ENCODE data around the gene SAMD11.

The SAMD11 gene

DNA sequence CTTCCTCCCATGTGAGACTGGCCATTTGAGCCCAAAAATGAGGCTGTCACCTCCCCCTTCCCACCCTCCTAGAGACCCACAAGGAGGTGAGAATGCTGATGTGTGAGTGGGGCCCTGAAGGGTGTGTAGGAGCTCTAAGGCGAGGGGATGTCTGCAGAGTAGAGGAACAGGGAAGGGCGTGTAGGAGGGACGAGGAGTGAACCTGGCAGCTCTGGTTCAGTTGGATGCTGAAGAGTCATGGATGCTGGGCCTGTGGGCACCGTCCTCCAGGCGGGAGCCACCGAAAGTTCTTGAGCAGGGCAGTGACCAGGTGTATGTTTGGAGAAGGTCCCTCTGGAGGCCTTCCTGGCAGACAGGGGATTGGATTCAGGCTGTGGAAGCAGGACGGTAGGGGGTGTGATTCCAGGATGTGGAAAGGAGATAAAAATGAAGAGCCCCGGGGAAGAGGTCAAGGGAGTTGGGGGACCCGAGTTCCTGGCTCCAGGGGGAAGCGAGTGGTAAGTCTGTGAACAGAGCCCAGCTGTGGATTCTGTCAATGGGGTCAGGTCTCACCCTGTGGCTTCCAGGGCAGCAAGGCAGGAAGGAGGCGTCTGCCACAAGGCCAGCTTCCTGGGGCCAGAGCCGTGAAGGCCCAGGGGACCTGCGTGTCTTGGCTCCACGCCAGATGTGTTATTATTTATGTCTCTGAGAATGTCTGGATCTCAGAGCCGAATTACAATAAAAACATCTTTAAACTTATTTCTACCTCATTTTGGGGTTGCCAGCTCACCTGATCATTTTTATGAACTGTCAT, 7.9 kb downstream of the SAMD11 start:
- no peak for DNase-seq (ENCODE audit: low read depth, low spot score)

DNA sequence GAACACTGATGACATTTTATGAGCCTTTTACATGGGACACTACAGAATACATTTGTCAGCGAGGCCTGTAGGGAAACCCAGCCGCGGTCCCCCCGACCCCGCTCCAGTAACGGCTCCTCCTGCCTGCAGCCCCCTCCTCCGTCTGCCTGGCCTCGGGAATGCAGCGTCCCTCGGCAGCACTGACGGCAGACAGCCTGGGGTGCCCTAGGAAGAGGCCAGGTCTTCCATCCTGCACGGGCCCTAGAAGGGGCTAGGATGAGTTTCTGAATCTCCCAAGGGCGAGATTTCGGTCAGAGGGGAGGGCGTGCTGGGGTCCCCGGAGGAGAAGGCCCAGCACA, 8.4 kb downstream of the SAMD11 start:
- DNase-seq (ENCODE audit: low read depth, low spot score), result no peak

DNA sequence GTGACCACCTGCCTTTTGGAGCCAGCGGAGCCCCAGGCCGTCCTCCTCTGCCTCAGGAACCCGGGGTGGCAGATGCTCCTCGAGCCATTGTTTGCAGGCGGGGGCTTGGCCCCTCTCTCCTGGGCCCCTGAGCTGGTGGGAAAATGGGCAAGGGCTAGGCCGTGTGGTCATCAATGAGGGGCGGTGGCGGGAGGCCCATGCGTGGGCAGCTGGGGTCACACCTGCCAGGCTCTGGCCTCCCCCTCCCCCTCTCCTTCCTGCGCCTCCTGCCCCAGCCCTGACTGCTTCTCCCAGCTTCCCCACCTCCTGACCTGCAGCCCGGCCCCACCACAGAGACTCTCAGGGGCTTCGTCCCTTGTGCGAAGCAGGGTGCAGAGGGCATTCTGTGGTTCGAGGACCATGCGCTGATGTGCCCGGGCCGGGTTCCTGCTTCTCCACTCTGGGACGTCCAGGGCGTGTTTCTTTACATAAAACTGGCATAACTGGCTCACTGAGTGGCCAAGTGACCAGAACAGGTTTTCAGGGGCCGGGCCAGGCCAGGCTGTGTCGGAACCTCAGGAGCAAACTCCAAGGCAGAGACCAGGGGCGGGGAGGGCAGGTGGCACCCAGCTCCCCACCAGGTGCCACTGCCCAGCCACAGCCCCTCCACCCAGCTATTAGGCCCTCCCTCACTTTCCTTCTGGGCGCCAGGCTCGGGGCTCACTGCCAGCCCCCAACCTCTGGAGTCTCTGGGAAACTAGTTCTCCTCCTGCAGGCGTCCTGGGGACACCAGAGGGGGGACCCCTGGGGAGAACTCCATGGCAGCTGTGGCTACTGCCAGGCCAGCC, 9.3 kb downstream of the SAMD11 start:
- no peak for DNase-seq (ENCODE audit: low read depth, low spot score)

DNA sequence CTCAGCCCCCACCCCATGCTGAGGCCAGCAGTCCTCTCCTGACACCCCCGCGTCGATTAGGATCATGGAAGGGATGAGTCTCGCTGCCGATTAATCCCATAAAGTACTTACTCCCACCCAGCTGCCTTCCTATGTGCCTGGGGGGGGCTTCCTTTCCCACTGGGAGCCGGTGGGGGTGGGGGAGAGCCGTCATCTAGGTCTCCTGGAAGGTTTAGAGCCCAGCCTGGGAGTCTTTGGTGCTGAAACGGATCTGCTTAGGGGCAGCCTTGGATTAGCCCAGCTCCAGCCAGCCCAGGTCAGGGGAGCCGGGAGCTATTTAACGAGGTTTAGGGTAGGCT, 9.8 kb downstream of the SAMD11 start:
- no peak for DNase-seq (ENCODE audit: low read depth, low spot score)

DNA sequence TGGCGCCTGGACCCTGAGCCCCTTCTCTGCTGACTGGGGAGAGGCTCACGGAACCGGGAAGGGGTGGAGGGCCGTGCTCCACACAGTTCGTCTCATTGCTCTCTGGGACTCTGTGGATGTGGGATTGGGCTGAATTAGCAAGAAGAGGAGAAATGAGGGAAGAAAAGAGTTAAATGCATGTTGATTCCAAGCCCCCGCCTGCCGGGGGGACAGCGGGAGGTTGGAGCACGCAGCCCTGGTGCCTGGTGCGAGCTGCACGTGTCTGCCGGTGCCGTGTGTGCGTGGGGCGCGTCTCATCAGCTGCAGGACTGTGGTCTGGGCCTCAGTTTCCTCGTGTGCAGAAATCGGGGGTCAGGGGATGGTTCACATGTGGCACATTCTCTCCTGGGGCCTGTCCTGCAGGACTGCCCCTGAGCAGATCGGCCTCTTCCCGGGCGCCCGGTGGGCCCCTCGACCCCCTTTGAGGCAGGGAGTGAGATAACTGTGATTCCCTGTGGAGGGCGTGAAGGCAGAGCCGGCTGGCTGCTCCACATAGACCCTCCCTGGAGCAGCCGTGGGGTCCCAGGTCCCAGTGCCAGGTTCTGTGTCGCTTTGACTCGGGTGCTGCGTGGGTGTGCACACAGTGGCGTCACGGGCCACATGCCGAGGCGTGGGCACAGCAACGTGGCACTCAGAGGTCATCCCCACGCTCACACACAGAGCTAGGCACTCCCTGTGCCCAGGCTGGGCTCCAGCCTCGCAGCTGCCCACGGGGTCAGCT, 11.4 kb downstream of the SAMD11 start:
- DNase-seq (ENCODE audit: low read depth, low spot score), result no peak

DNA sequence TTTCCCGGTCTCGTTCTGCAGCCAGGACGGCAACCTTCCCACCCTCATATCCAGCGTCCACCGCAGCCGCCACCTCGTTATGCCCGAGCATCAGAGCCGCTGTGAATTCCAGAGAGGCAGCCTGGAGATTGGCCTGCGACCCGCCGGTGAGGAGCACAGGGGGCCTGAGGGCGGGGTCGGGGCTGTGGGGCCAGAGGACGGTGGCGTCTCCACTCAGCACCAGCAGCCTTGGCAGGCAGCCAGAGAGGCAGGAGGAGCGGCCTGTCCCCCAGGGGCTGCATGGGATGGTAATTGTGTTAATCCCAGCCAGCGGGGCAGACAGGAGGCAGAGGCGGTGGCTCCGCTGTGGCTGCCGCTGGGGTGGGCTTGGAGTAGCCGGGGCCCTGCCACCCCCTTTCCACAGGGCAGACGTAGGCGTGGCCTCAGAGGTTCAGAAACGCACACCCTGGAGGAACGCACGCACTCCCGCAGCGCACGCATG, 12.1 kb downstream of the SAMD11 start:
- DNase-seq (ENCODE audit: low read depth, low spot score), result no peak

DNA sequence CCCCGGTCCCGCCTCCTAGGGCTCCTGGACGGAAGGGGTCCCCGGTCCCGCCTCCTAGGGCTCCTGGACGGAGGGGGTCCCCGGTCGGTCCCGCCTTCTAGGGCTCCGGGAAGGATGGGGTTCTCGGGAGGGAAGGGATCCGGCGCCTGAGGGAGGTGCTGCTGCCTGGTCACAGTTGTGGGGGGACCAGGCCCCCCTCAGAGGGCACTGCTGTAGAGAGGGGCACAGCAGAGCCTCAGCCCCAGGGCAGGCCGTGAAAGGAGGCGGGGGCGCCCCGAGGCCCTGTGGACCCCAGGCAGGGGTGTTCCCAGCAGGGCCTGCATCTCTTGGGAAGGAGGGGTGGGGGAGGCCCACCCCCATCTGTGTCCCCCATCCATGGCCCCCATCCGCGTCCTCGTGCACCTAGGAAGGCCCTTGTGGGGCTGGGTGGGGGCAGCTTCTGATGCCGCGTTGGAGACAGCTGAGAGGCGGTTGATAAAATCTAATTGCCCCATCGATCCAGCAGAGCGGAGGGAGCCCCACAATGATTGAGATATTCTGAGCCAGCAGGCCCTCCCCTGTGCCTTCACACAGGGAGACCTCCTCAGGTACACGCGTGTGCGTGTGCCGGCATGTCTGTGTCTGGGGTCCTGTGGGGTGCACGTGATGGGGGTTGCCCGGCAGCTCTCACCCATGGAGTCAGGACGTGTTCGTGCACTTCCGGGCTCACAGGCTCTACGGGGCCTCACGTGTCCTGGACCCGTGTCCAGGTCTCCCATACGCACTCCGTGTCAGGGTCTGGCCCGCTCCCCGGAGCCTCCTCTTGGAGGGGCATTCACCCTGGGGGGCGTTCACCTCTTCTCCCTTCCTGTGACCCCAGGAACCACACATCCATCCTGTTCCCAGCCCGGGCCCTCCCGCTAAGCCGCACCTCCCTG, 12.9 kb downstream of the SAMD11 start:
- DNase-seq (ENCODE audit: low read depth, low spot score), result no peak

DNA sequence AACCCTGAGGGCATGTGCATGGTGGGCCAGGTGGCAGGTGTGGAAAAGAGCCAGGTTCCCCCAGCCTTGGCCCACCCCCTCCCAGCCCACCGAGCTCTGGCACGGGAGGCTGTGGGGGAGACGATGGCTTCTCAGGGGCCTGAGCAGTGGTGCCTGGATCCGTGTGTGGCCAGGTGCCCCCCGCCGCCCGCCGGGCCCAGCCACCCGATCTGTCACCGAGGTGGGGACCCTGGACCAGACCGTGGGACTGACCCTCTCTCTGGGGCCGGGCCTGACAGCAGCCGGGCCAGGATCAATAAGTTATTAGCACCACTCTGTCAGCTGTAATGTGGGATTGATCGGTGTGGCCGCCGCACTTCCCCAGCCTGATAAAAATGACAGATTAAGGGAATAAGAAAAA, 13.8 kb downstream of the SAMD11 start:
- DNase-seq (ENCODE audit: low read depth, low spot score), result no peak

DNA sequence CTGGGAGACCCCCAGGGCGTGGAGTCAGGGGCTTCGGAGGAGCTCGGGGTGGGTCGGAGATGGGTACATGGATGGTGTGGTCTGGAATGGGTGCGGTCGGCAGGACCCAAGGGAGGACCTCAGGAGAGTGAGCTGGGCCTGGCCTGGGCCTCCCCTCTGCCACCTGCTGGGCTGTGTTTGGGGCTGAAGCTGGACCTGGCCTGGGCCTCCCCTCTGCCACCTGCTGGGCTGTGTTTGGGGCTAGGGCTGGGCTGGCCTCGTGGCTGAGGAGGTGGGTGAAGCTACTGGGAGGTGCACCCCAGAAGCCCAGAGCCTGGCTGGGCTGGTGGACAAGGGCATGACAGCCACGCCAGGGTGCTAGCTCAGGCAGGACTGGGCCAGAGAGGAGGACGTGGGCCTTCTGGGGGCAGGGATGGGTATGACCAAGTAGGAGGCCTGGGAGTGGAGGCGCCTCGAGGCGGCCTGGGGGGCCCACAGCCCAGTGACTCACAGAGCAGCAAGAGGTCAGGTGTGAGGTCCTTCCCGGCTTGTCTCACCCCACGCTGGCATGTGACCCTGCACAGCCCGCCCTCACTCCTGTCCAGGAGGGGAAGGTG, 14.5 kb downstream of the SAMD11 start:
- DNase-seq (ENCODE audit: low read depth, low spot score), result no peak

DNA sequence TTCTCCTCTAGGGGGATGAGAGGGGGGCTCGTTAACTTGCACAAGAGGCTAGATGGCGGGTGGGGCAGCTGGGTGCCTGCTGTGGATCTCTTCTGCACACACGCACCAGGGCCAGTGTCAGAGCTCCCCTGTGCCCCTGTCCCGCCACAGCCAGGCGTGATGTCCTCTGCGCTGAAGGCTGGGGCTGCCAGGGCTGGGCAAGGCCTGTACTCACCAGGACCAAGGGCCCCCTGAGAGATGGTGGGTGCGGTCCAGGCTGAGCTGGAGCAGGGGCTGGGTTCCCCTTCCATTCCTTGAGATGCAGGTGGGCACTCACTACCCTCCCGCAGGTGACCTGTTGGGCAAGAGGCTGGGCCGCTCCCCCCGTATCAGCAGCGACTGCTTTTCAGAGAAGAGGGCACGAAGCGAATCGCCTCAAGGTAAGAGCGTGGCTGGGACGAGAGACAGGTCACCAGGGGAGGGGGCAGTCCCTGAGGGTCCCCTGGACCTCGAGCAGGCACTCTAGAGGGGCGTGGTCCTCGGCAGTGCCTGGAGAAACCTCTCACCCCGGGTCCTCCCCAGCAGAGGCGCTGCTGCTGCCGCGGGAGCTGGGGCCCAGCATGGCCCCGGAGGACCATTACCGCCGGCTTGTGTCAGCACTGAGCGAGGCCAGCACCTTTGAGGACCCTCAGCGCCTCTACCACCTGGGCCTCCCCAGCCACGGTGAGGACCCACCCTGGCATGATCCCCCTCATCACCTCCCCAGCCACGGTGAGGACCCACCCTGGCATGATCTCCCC, 15.2 kb downstream of the SAMD11 start:
- DNase-seq (ENCODE audit: low read depth, low spot score), result no peak

DNA sequence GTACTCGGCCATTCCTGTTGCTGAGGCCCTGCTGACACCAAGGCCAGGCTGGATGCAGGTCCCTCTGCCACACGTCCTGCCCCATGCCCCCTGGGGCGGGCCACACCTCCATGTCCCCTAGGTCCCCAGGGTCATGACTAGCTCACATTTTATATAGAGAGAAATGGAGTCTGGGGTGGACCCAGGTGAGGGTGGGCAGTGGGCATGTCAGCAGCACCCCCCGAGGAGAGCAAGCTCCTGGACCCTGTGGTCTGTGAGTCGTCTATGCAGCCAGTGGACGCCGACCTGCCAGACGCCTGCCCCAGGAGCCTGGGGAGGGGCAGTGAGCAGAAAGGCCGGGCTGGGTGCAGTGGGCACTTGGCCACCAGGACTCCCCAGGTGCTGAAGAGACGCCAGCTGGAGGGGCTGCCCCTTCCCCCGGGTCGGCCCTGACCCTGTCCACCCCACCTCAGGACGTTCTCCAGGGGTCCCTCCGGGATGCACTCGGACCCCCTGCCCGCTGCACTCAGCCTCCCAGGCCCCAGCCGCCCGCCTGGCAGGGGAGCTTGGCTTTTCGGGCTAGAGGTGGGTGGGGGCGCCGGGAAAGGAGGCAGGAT, 15.9 kb downstream of the SAMD11 start:
- DNase-seq (ENCODE audit: low read depth, low spot score), result no peak

DNA sequence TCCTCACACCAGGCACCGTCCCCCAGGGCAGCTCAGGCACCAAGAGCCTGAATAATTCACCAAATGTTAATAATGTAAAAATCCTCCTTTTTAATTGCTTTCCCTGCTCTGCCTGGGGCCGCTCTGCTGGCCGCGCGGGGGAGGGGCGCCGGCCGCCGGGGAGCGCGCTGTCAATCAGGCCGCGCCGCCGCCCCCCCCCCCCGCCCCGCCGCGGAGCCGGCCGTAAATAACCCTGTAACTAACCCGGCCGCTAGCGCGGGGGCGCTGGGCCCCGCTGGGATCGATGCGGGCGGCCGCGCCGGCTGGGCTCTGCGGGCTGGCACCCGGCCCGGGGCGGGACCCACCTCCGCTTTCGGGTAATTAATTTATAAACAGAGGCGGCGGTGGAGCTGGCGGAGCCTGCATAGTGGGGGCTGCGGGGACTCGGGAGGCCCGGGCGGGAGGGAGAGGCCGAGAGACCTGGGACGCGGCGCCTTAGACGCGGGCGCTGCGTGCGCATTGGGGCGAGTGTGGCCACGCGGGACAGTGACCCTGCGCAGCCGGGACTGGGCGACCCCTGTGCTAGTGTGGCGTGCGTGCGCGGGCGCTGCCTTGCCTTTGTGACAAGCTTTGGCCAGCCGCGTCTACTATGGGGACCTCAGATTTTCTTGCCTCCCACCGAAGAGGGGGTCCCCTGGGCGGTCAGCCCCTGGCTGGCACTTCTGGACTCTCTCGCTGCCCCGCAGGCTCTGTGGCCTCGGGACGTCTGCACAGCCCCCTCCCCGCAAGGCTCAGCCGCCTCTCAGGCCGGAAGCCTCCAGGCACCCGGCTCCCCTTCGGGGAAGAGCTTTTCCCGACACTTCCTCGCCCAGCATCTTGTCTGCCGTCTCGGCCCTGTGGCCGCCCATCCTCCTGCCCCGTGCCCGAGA, 16.6 kb downstream of the SAMD11 start:
- no peak for DNase-seq (ENCODE audit: low read depth, low spot score)

DNA sequence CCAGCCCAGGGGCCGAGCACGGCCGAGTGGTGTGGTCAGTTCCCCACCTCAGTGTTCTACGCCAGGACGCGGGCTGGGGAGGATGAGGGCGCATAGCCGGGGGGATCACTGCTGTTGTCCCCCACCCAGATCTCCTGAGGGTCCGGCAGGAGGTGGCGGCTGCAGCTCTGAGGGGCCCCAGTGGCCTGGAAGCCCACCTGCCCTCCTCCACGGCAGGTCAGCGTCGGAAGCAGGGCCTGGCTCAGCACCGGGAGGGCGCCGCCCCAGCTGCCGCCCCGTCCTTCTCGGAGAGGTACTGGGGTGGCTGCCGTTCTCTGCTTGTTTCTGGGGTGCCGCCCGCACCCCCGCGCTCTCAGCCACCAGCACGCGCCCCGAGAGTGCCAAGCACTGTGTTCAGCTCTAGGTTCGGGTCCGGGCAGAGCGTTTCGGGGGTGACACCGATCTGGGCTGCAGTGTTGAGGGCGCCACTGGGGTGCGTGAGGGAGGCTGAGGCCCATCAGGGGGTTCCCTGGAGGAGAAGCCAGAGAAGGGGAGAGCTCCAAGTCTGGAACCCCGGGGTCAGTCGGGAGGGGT, 17.4 kb downstream of the SAMD11 start:
- DNase-seq (ENCODE audit: low read depth, low spot score), result no peak

DNA sequence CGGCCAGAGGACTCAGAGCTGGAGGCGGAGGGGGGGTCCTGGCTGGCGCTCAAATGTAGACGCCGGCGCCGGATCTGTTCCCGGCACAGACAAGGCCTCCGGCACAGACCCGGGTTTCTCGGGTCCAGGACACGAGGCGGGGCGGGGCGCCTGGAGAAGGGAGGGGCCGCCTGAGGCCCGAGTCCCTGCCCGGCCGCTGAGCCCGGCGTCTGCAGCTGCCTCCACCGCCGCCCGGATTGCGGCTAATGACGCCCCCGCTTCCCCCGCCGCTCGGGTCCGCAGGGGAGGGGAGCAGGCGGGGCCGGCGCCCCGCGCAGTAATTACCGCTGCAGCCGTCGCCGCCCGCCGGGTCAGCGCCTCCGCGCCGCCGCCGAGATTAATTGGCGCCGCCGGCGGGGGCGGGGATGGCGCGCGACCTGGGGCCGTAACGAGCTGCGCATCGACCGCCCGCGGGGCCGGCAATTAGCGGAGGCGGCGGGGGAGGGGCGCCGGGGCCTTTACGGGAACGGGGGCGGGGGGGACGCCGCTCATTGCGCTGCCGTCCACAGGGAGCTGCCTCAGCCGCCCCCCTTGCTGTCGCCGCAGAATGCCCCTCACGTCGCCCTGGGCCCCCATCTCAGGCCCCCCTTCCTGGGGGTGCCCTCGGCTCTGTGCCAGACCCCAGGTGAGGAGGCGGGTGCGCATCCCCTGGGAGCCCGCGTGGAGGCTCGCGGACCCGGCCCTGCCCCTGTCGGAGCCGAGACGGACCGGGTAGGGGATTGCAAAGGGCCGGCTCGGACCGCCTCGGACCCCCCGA, 18.1 kb downstream of the SAMD11 start:
- no peak for DNase-seq (ENCODE audit: low read depth, low spot score)

DNA sequence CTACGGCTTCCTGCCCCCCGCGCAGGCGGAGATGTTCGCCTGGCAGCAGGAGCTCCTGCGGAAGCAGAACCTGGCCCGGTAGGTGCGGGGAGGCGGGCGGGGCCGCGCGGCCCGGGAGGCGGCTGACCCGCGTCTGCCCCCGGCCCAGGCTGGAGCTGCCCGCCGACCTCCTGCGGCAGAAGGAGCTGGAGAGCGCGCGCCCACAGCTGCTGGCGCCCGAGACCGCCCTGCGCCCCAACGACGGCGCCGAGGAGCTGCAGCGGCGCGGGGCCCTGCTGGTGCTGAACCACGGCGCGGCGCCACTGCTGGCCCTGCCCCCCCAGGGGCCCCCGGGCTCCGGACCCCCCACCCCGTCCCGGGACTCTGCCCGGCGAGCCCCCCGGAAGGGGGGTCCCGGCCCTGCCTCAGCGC, 18.7 kb downstream of the SAMD11 start:
- no peak for DNase-seq (ENCODE audit: low read depth, low spot score)

DNA sequence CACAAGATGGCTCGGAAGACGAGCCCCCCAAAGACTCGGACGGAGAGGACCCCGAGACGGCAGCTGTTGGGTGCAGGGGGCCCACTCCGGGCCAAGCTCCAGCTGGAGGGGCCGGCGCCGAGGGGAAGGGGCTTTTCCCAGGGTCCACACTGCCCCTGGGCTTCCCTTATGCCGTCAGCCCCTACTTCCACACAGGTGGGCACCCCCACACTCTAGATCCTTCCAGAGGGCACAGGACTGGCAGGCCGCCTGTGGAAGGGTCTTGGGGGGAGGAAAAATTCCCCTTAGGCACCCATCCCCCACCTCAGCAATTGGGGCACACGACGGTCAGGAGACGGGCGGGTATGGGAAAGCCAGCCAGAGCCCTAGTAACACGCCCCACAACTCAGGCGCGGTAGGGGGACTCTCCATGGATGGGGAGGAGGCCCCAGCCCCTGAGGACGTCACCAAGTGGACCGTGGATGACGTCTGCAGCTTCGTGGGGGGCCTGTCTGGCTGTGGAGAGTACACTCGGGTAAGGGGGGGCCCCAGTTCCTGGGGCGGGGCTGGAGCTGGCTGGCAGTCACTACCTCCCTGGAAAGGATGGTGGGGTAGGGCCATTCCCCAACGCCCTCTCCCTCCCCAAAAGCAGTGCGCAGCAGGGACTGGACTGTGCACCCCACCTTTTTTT, 19.3 kb downstream of the SAMD11 start:
- no peak for DNase-seq (ENCODE audit: low read depth, low spot score)

All from activated CD4-positive, CD25-positive, alpha-beta regulatory T cell treated with anti-CD3 and anti-CD28 coated beads, Interleukin-2, amount 50 U/mL, for 16 hours (primary cell).